Activated CD4-positive, alpha-beta T cell treated with anti-CD3 and anti-CD28 coated beads, Interleukin-2, amount 10 ng/mL, durations not matched to agents 24 days and 14 days (primary cell): ENCODE measurements around the gene UNC119B. TPM values are rescaled to one million over a fixed set of nuclear protein-coding genes. Genes with fewer than 3 reads are reported as not detected.
"Not testable (repeated sequence)": the region's sequence is repeated elsewhere in the genome, so short reads cannot be mapped to it uniquely, and the experiment has no call there.

ENCODE experiments used
- DNase-seq: peaks from one replicate; pipeline ENCODE4 v3.0.0; 2022
- H3K27ac Mint-ChIP-seq: one replicate; pipeline ENCODE4 v1.8.0; 2022; ENCODE audit warnings: mild to moderate bottlenecking, mixed read lengths
- H3K27me3 Mint-ChIP-seq: one replicate; pipeline ENCODE4 v1.8.0; 2022; ENCODE audit warnings: mixed read lengths
- H3K36me3 Mint-ChIP-seq: one replicate; pipeline ENCODE4 v1.8.0; 2022; ENCODE audit warnings: low read depth, mild to moderate bottlenecking, mixed read lengths
- H3K4me1 Mint-ChIP-seq: one replicate; pipeline ENCODE4 v1.8.0; 2021; ENCODE audit warnings: mixed read lengths
- H3K4me3 Mint-ChIP-seq: one replicate; pipeline ENCODE4 v1.8.0; 2022; ENCODE audit warnings: mild to moderate bottlenecking, moderate library complexity, mixed read lengths
- H3K9me3 Mint-ChIP-seq: one replicate; pipeline ENCODE4 v1.8.0; 2021; ENCODE audit warnings: mixed read lengths
- intact Hi-C: fragments of 100-400 bp; cut with micrococcal nuclease; formaldehyde crosslinking; loops from one replicate; pipeline ENCODE4 v1.15.1; 2023
- total RNA-seq: library from RNA; stranded (reverse); gene quantifications from 2 replicates; pipeline ENCODE4 v1.2.3, GENCODE V29; 2022

Gene UNC119B
- total RNA-seq, 1 donor from 2014 or later = 26.2 TPM

DNA sequence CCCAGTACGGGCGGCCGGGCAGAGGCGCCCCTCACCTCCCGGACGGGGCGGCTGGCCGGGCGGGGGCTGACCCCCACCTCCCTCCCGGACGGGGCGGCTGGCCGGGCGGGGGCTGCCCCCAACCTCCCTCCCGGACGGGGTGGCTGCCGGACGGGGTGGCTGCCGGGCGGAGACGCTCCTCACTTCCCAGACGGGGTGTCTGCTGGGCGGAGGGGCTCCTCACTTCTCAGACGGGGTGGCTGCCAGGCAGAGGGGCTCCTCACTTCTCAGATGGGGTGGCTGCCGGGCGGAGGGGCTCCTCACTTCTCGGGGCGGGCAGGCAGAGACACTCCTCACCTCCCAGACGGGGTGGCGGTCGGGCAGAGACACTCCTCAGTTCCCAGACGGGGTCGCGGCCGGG lies 21.9 kb downstream of the UNC119B start:
- intact Hi-C loops, H3K27ac Mint-ChIP-seq, H3K9me3 Mint-ChIP-seq, H3K27me3 Mint-ChIP-seq, DNase-seq, H3K4me1 Mint-ChIP-seq, H3K4me3 Mint-ChIP-seq: not testable (repeated sequence)
- peaks cover 21% of the 10 kb centered on the region for H3K36me3 Mint-ChIP-seq

DNA sequence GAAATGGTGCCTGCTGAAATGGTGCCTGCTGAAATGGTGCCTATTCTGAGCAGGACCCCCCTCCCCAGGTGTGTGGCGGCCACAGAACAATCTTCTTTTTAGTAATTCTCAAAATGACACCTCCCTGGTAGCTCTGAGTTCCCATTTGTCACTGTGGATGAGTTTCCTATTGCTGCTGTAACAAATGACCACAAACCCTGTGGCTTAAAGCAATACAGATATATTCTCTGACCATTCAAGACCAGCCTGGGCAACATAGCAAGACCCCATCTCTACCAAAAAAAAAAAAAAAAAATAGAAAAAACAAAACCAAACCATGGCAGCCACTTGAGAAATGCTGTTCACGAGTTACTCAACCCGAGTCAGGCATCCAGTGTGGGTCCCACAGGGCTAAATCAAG lies 23.3 kb downstream of the UNC119B start:
- Mint-ChIP-seq H3K4me1 (no peaks in the 10 kb centered on the region), H3K4me3 (no peak overlapping the region), H3K27ac (no peak overlapping the region), H3K36me3 (peaks cover 17% of the 10 kb centered on the region), H3K27me3 (no peaks in the 10 kb centered on the region), H3K9me3 (no peaks in the 10 kb centered on the region)
- intact Hi-C loops = no loop called here
- no peak for DNase-seq

DNA sequence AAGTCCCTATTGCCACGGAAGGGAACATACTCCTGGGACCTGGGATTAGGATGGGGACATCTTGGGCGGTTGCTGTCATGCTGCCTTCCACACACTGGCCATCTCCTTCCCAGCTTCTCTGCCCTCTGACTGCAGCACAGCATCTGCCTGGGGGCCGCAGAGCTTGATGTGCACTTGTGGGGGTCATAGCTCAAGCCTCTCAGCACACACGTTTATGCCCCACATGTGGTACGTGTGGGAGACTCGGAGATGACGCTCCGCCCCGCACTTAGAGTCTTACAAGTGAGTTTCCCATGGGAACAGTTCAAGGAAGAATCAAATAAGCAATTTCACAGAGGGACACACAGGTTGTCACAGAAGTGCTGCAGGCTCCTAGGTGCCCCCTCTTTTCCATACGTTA lies 24.0 kb downstream of the UNC119B start:
- H3K27ac Mint-ChIP-seq = no peak overlapping the region
- H3K9me3 Mint-ChIP-seq = no peaks in the 10 kb centered on the region
- H3K4me1 Mint-ChIP-seq = no peaks in the 10 kb centered on the region
- H3K36me3 Mint-ChIP-seq = peaks cover 17% of the 10 kb centered on the region
- no peaks in the 10 kb centered on the region for H3K27me3 Mint-ChIP-seq
- no peak overlapping the region for H3K4me3 Mint-ChIP-seq
- DNase-seq = no peak
- intact Hi-C loops = no loop called here

DNA sequence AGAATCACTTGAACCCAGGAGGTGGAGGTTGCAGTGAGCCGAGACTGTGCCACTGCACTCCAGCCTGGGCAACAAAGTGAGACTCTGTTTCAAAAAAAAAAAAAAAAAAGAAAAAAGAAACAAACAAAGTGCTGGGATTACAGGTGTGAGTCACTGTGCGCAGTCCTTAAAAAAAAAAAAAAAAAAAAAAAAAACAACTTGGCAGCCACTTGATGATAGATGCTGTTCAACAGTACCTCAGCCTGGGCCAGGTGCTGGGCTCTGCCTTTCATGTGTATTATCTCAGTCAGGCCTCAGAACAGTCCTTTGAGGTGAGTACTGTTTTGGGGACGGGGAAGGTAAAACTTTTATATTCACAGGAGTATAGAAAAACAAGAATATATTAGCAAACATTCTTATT lies 24.9 kb downstream of the UNC119B start:
- no peaks in the 10 kb centered on the region for H3K27me3 Mint-ChIP-seq
- H3K27ac Mint-ChIP-seq = no peak overlapping the region
- H3K4me1 Mint-ChIP-seq = no peaks in the 10 kb centered on the region
- peaks cover 11% of the 10 kb centered on the region for H3K36me3 Mint-ChIP-seq
- intact Hi-C loops = no loop called here
- no peaks in the 10 kb centered on the region for H3K9me3 Mint-ChIP-seq
- H3K4me3 Mint-ChIP-seq = no peak overlapping the region
- no peak for DNase-seq

DNA sequence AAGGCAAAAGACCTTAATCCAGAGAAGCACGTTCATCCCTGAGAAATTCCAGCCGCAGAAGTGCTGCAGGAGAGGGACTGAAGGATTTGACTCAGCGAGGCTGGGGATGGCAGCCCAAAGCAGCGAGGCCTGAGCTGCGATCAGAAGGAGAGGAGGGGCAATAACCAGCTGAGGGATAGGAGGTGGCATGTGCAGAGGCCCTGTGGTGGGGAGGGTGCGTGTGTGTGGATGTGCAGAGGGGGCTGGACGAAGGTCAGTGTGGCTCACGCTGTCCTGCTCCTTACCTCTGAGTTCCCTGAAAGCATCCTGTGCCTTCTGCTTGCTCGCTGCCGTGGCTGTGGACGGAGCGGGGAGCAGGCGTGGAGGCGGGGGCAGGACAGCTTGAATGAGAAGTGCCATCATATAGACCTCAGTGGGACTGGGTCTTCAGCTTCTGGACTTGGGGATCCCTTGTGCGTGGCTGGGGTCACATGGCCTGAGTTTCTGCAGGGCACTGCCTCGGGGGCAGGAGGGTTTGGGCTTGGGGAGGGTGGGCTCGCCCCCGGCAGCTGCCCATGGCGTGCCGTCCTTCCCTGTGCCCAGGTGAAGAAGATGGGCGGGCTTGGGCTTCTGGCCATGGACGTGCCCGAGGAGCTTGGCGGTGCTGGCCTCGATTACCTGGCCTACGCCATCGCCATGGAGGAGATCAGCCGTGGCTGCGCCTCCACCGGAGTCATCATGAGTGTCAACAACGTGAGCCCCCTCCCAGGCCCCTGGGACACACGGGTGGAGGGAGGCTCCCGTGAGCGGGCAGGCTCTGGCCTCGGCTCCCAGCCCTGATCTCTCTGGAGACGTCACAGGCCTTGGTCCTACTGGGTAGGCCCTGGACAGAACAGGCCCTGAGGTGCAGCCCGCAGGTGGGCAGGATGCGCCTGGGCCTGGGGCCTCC lies 26.4 kb downstream of the UNC119B start:
- no peak overlapping the region for H3K4me3 Mint-ChIP-seq

DNA sequence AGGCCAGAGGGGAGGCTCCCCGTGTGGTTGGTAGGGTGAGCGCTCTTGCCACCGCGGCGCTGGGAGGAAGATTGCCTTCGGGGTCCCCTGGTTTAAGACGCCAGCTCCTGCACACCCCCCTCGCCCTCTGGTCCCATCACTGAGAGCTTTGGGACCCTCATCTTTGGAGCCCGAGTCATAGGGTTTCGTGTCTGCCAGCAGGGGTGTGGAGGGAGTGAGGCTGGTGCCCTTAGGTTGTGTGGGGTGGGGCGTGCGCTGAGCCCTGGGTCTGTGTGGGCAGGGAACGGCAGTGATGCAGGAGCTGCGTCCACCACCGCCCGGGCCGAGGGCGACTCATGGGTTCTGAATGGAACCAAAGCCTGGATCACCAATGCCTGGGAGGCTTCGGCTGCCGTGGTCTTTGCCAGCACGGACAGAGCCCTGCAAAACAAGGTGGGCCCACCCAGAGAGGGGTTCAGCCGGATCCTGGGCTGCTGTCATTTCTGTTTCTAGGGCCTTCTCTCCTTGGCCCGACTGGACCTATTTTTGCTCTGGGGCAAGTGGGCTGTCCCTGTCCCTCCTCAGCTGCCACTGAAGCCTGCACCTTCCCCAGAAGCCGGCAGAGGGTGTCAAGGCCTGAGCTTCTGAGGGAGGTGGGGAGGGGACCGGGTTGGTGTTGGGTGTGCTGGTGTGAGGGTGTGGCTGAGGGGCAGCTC lies 27.4 kb downstream of the UNC119B start:
- H3K27ac Mint-ChIP-seq = no peak overlapping the region
- DNase-seq = no peak
- intact Hi-C loops = no loop called here
- H3K36me3 Mint-ChIP-seq = peaks cover 5% of the 10 kb centered on the region
- no peaks in the 10 kb centered on the region for H3K4me1 Mint-ChIP-seq
- H3K9me3 Mint-ChIP-seq = no peaks in the 10 kb centered on the region
- no peaks in the 10 kb centered on the region for H3K27me3 Mint-ChIP-seq
- no peak overlapping the region for H3K4me3 Mint-ChIP-seq

More for the DNA sequence above, 26.4 kb downstream of the UNC119B start:
- no peak for DNase-seq
- Mint-ChIP-seq H3K27ac (no peak overlapping the region), H3K36me3 (peaks cover 7% of the 10 kb centered on the region), H3K4me1 (no peaks in the 10 kb centered on the region), H3K9me3 (no peaks in the 10 kb centered on the region), H3K27me3 (no peaks in the 10 kb centered on the region)
- intact Hi-C loops = no loop called here

DNA sequence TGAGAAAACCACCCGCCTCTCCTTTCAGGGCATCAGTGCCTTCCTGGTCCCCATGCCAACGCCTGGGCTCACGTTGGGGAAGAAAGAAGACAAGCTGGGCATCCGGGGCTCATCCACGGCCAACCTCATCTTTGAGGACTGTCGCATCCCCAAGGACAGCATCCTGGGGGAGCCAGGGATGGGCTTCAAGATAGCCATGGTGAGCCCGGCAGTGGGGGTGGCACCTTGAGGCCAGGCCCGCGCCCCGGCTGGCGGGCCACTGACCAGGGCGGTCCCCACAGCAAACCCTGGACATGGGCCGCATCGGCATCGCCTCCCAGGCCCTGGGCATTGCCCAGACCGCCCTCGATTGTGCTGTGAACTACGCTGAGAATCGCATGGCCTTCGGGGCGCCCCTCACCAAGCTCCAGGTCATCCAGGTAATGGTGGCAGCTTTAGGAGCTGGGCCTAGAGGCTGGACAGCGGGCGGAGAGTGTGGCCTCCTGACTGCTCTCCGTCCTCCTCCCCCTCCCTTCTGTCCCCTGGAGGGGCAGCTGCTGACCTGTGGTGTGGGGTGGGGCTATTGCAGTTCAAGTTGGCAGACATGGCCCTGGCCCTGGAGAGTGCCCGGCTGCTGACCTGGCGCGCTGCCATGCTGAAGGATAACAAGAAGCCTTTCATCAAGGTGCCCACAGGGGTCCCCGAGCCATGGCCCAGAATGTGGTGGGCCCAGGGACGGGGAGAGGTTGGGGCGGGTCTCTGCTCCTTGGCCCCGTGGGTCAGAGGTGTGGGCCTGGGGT lies 28.2 kb downstream of the UNC119B start:
- Mint-ChIP-seq H3K4me3 (no peak overlapping the region), H3K36me3 (peaks cover 1% of the 10 kb centered on the region), H3K27ac (no peak overlapping the region), H3K27me3 (no peaks in the 10 kb centered on the region), H3K9me3 (no peaks in the 10 kb centered on the region), H3K4me1 (no peaks in the 10 kb centered on the region)
- DNase-seq = no peak
- intact Hi-C loops = no loop called here

DNA sequence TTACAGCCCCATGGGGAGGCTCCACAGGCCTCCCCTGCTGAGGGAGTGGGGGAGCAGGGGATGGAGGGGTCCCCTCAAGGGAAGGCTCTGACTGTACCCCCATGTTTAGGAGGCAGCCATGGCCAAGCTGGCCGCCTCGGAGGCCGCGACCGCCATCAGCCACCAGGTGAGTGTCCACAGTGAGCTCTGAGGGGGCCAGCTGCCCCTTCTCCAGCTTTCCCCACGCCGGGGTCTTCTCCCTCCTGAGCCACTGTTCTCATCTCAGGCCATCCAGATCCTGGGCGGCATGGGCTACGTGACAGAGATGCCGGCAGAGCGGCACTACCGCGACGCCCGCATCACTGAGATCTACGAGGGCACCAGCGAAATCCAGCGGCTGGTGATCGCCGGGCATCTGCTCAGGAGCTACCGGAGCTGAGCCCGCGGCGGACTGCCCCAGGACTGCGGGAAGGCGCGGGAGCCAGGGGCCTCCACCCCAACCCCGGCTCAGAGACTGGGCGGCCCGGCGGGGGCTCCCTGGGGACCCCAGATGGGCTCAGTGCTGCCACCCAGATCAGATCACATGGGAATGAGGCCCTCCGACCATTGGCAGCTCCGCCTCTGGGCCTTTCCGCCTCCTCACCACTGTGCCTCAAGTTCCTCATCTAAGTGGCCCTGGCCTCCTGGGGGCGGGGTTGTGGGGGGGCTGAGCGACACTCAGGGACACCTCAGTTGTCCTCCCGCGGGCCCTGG lies 28.9 kb downstream of the UNC119B start:
- Mint-ChIP-seq H3K27me3 (no peaks in the 10 kb centered on the region), H3K4me3 (no peak overlapping the region), H3K27ac (no peak overlapping the region), H3K36me3 (peaks cover 1% of the 10 kb centered on the region), H3K4me1 (no peaks in the 10 kb centered on the region), H3K9me3 (no peaks in the 10 kb centered on the region)
- DNase-seq = no peak
- intact Hi-C loops = no loop called here

DNA sequence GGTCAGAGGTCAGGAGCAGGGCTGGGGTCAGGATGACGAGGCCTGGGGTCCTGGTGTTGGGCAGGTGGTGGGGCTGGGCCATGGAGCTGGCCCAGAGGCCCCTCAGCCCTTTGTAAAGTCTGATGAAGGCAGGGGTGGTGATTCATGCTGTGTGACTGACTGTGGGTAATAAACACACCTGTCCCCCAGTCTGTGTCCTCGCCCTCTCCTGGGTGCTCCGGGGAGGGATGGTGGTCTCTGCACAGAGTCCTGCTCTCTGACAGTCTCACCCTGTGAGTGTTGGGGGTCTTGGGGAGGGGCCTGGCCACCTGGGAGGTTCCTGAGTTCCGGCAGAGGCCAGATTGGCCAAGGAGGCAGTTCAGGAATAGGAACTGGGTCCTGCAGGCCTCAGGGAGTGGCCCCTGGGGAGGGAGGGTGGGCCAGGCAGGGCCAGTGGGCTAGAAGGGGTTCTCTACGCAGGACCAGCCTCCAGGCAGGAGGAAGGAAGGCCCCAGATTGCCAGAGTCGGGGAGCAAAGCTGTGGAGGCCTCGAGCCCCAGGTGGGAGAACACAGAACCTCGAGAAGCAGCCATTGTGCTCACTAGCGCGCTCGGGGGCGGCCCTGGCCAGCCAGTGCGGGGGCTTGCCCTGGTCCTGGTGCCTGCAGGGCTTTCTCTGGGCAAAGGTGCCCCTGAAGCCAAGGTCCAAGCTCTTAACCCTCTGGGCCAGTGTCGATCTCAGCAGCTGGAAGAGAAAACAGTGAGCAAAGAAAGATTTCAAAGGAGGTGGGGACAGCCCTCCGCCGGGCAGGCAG lies 29.8 kb downstream of the UNC119B start:
- Mint-ChIP-seq H3K27ac (no peak overlapping the region), H3K4me3 (no peak overlapping the region), H3K9me3 (no peaks in the 10 kb centered on the region), H3K27me3 (no peaks in the 10 kb centered on the region), H3K4me1 (no peaks in the 10 kb centered on the region), H3K36me3 (peaks cover 1% of the 10 kb centered on the region)
- no peak for DNase-seq
- intact Hi-C loops = no loop called here

DNA sequence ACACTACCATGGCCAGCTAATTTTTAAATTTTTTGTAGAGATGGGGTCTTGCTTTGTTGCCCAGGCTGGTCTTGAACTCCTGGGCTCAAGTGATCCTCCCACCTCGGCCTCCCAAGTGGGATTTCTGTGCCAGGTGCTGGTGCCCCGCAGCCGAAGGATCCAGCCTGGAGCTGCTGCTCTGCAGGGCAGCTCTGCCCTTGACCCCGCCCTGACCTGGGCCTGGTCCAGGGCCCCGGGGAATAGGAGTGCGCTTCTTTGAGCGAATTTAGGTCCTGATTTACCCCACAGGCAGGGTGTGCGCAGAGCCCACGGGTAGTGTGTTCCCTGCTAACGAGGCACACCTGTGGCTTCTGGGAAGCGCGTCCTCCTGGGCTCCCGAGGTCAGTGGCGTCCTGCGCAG lies 30.6 kb downstream of the UNC119B start:
- no peaks in the 10 kb centered on the region for H3K27me3 Mint-ChIP-seq
- H3K4me1 Mint-ChIP-seq = no peaks in the 10 kb centered on the region
- H3K4me3 Mint-ChIP-seq = no peak overlapping the region
- no peak overlapping the region for H3K27ac Mint-ChIP-seq
- DNase-seq = no peak
- intact Hi-C loops = no loop called here
- H3K36me3 Mint-ChIP-seq = peaks cover 1% of the 10 kb centered on the region
- no peaks in the 10 kb centered on the region for H3K9me3 Mint-ChIP-seq

DNA sequence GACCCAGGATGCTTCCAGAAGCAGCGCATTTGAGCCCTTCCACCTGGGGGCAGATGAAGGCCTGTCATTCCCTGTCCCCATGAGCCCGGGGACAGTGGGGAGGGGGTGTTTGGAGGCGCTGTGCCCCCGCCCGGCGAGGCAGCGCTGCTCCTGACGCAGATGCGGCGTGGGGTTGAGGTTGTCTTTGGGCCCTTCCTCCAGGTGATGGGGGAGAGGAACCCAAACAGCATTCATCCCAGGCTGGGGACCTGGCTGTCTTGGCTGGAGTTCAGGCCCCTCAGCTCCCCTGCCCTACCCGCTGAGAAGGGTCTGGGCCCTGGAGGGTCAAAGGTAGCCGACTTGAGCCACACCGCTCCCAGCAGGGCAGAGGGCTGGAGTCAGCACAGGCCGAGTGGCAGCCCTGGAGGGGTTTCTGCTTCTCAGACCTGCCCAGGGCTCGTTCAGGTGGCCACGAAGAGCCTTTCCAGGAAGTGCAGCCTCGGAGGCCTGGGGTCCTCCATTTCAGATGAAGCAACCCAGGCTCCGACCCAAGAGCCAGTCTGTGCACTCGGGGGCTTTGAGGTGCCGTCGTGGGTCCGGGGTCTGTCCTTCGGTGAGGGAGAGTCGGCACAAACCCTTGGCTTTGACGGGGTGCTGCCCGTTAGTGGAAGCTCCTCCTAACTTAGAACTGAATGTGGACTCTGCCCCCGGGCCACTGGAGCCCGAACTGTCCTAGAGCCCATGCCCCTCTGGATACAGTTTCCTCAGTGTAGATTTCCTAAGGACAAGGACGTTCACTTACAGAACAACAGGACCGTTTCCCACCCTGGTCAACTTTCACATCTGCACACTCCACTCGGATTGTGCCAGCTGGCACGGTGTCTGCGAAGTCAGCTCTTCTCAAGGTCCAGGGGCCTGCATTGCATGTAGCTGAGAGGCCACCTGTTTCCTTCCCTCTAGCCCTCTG lies 31.5 kb downstream of the UNC119B start:
- no peak for DNase-seq
- Mint-ChIP-seq H3K27me3 (no peaks in the 10 kb centered on the region), H3K4me3 (no peak overlapping the region), H3K36me3 (peaks cover 1% of the 10 kb centered on the region), H3K27ac (no peak overlapping the region), H3K9me3 (no peaks in the 10 kb centered on the region), H3K4me1 (peaks cover 2% of the 10 kb centered on the region)
- intact Hi-C loops = no loop called here

DNA sequence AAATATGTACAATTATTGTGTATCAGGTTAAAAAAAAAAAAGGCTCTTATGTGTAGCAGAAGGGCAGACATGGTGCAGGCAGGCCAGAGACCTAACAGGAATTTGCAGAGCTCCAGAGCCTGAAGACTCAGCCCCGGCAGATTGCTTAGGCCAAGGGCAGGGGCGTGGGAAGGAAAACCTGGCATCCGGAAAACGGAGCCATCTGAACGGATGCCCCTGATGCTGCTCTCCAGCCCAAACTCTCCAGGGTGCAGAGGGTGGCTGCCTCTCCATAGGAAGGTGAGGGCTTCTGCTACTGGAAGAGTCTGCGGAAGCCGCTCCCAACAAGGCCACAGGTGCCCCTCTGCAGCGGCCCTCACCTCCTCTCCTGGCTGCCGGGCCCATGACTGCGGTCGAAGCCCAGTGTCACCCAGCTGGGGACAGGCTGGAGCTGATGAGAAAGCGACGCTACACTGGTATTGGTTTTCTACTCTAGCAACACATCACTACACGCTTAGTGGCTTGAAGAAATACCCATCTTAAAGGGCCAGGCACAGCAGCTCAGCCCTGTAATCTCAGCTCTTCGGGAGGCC lies 34.8 kb downstream of the UNC119B start:
- intact Hi-C loops = no loop called here
- peaks cover 1% of the 10 kb centered on the region for H3K36me3 Mint-ChIP-seq
- H3K4me1 Mint-ChIP-seq = peaks cover 2% of the 10 kb centered on the region
- H3K4me3 Mint-ChIP-seq = no peak overlapping the region
- no peaks in the 10 kb centered on the region for H3K9me3 Mint-ChIP-seq
- H3K27me3 Mint-ChIP-seq = no peaks in the 10 kb centered on the region
- H3K27ac Mint-ChIP-seq = no peak overlapping the region
- no peak for DNase-seq
